AG04449 (cell line): ENCODE data around the gene MYOM3.

Experiments
- CTCF ChIA-PET: fragments of 350-600 bp; formaldehyde crosslinking; extraction: SDS; loops from one replicate; lab custom pipeline; 2021; ENCODE audit warnings: antibody characterized with exemption; lab: Yijun Ruan, JAX
- POLR2A ChIA-PET: fragments of 400-600, 350-600 bp; formaldehyde crosslinking; extraction: SDS; loops from one replicate; lab custom pipeline; 2020; ENCODE audit warnings: antibody characterized with exemption, inconsistent platforms; lab: Yijun Ruan, JAX
- DNase-seq: peaks from one replicate; pipeline ENCODE4 v3.0.0-alpha.2; 2010; ENCODE audit warnings: low read depth, low spot score
- H3K4me3 ChIP-seq: 2 replicates; pipeline ENCODE4 v1.5.1; 2011; ENCODE audit warnings: low read depth, mild to moderate bottlenecking, control low read depth, low read length
- CTCF ChIP-seq: IDR thresholded peaks from one replicate; pipeline ENCODE4 v1.5.1; 2011; ENCODE audit warnings: mild to moderate bottlenecking, moderate library complexity, low read length, control low read depth, inconsistent platforms; ENCODE audit not compliant: insufficient read depth; ENCODE audit errors: missing control alignments

MYOM3 gene

GRCh38 chr1:24086466-24086865 is 25.5 kb downstream of the MYOM3 start:
- DNase-seq = no peak
- H3K4me3 ChIP-seq = no peak overlapping the region
- TF ChIP-seq CTCF = no peak
- CTCF ChIA-PET = interaction anchor here (8.7 kb wide), 1 partner anchor 16 kb away, joined by 68 read pairs; no protein-coding TSS in a partner anchor
- POLR2A ChIA-PET = no interaction called here

DNA sequence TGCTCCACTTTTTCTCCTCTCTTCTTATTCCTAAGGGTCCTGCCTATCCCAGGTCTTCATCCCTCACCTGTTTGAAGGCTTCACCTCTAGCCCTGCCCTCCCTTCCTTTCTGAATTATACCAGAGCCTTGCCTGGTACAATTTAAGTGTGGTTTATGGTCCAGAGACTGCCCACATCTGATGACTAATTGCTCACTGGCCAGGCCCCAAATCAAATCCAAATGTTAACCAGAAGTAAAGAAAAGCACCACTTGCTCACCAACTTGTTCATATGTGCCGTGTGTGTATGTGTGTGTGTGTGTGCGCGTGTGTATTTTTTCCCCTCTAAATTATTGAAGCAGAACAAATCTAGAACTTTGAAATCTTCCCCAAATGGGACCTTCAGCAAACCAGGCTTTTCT is 26.4 kb downstream of the MYOM3 start:
- no peak overlapping the region for H3K4me3 ChIP-seq
- DNase-seq = no peak
- CTCF ChIA-PET = interaction anchor here (8.7 kb wide), 1 partner anchor 15 kb away, joined by 68 read pairs; no protein-coding TSS in a partner anchor
- TF ChIP-seq CTCF = no peak
- POLR2A ChIA-PET = interaction anchor here (0.6 kb wide), 1 partner anchor 323 kb away, joined by 5 read pairs; no protein-coding TSS in a partner anchor

DNA sequence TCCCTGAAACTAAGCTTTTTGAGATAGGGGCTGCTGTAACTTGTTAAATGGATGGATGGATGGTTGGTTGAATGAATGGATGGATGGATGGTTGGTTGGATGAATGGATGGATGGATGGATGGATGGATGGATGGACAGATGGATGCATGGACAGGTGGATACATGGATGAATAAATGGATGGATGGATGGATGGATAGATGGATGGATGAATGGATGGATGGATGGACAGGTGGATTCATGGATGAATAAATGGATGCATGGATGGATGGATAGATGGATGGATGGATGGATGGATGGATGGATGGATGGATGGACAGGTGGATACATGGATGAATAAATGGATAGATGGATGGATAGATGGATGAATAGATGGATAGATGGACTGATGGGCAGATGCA is 26.9 kb downstream of the MYOM3 start:
- ChIA-PET POLR2A (interaction anchor here (0.6 kb wide), 1 partner anchor 322 kb away, joined by 5 read pairs; no protein-coding TSS in a partner anchor), CTCF (interaction anchor here (1.9 to 8.7 kb wide), 2 partner anchors 10 to 15 kb away, joined by 5 to 68 read pairs; no protein-coding TSS in a partner anchor)
- no peak for TF ChIP-seq CTCF
- DNase-seq = no peak
- H3K4me3 ChIP-seq = no peak overlapping the region

GRCh38 chr1:24084050-24084449 is 27.9 kb downstream of the MYOM3 start:
- POLR2A ChIA-PET = no interaction called here
- DNase-seq = no peak
- no peak overlapping the region for H3K4me3 ChIP-seq
- CTCF ChIA-PET = interaction anchor here (1.6 to 8.7 kb wide), 3 partner anchors 9 to 28 kb away, joined by 3 to 68 read pairs (median 5); partner anchors contain the start of gene MYOM3
- no peak for TF ChIP-seq CTCF

GRCh38 chr1:24082372-24082771 is 29.6 kb downstream of the MYOM3 start:
- no peak overlapping the region for H3K4me3 ChIP-seq
- POLR2A ChIA-PET = no interaction called here
- DNase-seq = no peak
- CTCF ChIA-PET = interaction anchor here (1.1 to 8.7 kb wide), 2 partner anchors 12 to 117 kb away, joined by 3 to 68 read pairs; no protein-coding TSS in a partner anchor
- no peak for TF ChIP-seq CTCF

DNA sequence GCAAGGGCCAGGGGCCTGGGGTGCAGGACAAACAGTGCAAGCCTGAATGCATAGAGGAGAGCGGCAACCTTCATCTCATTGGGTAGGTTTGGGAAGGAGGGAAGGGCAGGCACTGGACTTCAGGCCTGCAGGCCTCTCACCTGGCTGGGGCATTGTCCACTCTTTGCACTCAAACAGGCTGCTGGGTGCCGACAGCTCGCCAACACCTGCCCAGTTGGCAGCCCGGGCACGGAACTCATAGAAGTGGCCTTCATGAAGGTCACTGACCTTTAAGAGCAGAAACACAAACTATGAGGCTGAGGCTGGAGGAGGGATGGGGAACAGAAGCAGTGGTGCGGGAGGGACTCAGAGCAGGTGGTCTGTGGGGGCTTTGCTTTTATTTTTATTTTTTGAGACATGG is 30.7 kb downstream of the MYOM3 start:
- no peak for TF ChIP-seq CTCF
- H3K4me3 ChIP-seq = no peak overlapping the region
- POLR2A ChIA-PET = no interaction called here
- no peak for DNase-seq
- CTCF ChIA-PET = interaction anchor here (1.0 to 8.7 kb wide), 2 partner anchors 11 to 17 kb away, joined by 3 to 68 read pairs; no protein-coding TSS in a partner anchor
